Globus pallidus (tissue), 1 donor: ENCODE measurements around the gene TMEM121.
"Not testable (repeated sequence)": the region's sequence is repeated elsewhere in the genome, so short reads cannot be mapped to it uniquely, and the experiment has no call there.

ENCODE experiments used
- DNase-seq: peaks from one replicate; pipeline ENCODE4 v3.0.0-alpha.2; 2015; ENCODE audit warnings: low spot score

TMEM121 gene

GRCh38 chr14:105528586-105529318, 2.4 kb downstream of the TMEM121 start:
- DNase-seq, result no peak

GRCh38 chr14:105529319-105529568, 2.9 kb downstream of the TMEM121 start:
- no peak for DNase-seq

DNA sequence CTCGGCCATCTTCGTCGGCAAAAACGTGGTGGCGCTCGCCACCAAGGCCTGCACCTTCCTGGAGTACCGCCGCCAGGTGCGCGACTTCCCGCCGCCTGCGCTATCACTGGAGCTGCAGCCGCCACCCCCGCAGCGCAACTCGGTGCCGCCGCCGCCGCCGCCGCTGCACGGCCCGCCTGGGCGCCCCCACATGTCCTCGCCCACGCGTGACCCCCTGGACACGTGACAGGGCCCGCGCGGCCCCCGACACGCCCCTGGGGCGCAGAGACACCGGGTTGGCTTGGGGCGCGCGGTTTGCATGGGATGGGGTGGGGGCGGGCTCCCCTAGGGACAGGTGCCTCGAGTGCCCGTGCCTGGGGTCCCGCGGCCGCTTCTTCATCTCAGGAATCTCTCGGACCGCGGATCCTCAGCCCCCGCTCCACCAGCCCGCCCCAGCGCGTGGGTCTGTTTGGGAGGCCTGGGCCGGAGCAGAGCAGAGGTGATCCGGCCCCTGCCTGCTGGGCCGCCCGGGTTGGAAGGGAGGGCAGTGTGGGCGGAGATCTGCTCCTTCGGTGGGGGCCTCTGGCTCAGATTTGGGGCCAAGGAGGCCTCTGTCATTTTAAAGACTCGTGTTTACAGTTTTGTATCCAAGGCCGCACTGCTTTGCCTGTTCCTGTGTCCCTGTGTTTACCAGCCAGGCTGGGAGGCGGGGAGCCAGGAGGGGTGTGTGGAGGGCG, 3.3 kb downstream of the TMEM121 start:
- DNase-seq, result no peak

- DNase-seq, result no peak
Measured at GRCh38 chr14:105530285-105531087, 4.1 kb downstream of the TMEM121 start.

DNA sequence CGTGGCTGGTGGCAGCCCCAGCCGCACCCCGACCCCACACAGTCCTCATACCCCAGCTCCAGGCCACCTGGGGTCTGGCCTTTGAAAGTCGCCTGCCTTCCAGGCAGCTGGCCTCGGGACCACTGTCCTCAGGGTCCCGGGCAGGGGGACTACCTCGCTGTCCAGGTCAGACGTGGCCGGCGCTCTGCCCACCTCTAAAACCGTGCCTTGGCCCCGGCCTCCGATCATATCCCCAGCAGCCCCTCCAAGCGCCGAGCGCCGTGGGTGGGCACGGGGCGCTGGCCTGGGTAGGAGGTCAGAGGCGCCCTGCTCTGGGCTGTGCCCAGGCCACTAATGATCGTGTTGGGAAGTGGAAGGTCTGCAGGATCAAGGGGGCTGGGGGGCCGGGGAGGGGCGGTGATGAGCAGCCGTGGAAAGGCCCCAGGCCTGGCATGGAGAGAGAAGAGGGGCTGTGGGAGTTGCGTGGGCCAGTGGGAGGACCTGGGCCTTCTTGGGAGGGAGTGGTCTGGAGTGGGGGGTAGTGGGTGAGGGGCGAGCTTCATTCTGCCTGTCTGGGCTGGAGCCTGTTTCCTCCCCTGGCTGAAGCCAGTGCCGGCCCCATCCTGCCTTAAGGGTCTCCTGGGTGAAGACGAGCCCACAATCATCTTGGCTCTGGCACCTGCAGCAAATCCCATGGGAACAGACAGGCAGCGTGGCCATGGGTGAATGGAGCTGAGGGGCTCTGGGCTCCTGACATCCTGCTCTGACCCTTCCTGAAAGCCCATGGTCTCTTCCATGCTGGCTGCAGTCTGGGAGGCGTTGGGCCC, 4.9 kb downstream of the TMEM121 start:
- DNase-seq, result no peak

GRCh38 chr14:105531894-105532623, 5.7 kb downstream of the TMEM121 start:
- DNase-seq, result no peak

DNA sequence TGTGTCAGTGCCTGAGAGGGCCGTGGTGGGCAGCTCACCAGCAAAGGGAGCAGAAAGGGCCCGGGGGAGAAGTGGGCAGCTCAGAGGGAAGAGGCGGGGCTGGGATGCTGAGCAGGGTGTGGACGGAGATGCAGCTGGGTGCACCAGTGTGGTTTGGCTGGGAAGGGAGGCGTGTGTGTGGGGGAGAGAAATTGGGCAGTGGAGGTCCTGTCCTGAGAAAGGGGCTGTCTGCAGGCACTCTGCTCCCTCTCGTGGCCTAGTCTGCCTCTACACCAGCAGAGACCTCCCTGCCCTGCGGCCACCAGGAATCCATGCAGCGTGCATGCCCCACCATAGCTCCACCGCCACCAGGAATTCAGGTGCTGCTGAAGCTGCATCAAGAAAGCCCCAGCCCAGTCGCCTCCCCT, 6.4 kb downstream of the TMEM121 start:
- no peak for DNase-seq

- no peak for DNase-seq
Measured at GRCh38 chr14:105533391-105533790, 7.0 kb downstream of the TMEM121 start.

DNA sequence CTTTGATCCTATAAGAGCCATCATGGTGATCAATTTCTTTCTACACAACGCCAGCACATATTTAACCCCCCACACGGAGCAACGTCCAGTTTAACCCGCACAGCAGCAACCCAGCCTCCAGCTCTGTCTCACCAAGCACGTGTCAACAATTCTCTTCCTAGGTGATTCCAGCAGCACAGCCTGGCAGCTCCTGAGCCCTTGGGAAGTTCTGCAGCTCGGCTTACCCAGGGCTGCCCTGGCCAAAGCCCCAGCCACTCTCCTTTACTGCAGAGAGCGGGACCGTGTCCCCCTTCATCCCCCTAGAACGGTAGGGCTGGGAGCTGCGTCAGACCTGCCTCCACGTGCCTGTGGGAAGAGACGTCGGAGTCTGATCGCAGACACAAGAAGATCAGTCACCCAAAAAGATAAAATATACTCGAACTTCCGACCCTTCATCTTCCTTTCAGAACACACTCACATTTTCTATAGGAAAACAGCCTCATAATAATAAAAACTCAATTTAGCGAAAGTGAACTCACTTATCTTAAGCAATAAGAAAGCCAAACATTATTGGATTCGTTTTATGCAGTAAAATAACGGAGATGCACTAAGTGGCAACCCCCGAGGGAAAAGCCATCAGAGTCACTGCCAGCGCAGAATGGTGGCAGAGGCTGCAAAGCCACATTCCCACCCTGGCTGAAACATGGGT, 7.6 kb downstream of the TMEM121 start:
- no peak for DNase-seq

DNA sequence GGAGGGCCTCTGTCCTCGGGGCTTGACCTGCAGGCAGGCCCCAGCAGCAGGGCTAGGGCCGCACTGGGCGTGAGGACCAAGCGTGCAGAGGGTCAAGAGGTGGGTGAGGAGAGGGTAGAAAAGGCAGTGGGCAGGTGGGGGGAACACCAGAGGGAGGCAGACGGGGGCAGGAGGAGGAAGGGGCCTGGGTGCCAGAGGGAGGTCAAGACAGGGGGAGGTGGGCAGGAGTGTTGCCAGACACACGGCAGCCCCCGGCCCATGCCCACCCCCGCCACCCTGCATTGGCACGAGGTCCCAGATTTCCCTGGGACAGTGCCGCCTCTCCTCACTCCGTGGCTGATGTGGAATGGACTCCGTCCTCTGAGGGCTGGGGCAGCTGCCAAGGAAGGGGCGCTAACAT, 8.2 kb downstream of the TMEM121 start:
- DNase-seq, result no peak

- no peak for DNase-seq
Measured at GRCh38 chr14:105536051-105536450, 9.7 kb downstream of the TMEM121 start.

DNA sequence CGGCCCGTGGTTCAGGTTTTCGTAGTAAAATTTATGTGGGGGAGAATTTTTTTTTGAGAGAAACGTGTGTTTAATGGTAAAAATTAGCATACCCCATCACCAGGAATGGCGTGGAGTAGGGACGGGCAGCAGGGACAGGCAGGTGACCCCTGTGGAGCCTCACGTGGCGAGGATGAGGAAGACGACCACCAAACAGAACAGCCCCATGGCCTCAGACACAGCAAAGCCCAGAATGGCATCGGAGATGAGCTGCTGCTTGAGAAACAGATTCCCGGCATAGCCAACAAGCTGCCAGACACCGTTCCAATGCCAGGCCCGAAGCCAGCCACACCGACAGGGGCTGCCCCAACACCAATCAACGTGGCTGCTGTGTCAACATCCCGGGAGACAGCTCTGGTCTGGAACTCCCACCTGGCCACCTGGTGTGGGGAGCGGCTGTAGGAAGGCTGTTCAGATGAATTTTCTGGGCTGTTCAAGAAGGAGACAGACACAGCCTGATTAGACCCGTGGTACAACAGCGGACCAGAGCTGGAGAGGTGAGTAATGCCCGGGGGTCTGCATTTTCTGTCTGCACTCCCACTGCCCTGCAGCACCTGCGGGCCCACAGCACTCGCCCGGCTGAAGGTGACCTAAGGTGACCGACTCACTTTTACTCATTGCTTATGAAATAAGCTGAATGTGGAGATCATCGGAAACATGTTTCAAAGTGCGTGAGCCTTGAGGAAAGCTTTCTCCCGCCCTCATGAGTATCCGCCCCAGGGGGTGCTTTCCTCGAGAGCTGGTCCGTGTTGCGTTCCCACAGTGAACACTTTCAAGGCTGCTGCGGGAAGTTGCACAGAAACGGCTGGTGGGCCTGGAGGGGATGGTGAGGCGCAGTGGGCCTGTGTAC, 10.6 kb downstream of the TMEM121 start:
- no peak for DNase-seq

- no peak for DNase-seq
Measured at GRCh38 chr14:105537580-105538474, 11.4 kb downstream of the TMEM121 start.

DNA sequence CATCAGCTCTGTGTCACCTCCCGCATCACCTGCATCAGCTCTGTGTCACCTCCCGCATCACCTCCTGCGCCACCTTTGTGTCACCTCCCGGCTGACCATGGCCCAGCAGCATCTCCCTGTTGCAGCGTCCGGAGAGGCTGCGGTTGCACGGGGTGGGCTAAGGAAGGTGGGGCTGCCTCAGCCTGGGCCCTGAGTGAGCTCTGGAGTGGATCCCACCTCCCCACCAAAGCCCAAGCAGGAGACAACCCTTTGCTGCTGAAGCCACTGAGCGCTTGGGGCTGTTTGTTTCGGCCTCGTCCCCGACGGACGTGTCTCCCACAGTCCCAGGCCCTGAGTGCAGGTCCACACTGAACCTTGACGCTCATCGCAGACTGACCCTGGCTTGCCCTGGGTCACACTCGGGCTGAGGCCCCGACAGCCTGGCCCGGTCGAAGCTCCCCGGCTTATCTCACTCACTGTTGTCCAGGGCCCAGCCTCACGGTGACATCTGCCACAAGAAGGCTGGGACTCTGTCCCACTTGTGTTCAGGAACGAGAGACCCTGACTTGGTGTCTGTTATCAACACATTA, 12.2 kb downstream of the TMEM121 start:
- no peak for DNase-seq

GRCh38 chr14:105540811-105541210, 14.4 kb downstream of the TMEM121 start:
- no peak for DNase-seq

- DNase-seq, result no peak
Measured at GRCh38 chr14:105541218-105541875, 15.0 kb downstream of the TMEM121 start.

DNA sequence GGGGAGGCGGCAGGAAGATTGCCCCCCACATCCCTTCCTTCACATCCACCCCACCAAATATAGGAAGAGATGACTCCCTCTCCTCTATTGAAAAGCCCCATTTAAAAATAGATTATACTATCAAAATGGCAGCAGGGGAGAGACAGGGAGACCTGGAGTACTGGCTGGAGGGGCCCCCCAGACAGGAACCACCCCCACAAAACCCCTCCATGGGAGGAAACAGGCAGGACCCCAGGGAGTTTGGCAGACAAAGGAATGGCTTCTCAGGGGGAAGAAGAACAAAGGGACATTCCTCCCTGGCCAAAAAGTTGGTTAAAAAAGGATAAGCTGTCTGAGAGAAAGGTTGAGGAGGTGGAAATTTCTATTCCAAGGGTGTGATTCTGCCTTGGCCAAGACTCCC, 19.3 kb downstream of the TMEM121 start:
- DNase-seq, result not testable (repeated sequence)

- not testable (repeated sequence) for DNase-seq
Measured at GRCh38 chr14:105546410-105546809, 20.0 kb downstream of the TMEM121 start.
